GM12864 (cell line): ENCODE data around the gene GPHA2.

Experiments used
- DNase-seq: peaks from one replicate; pipeline ENCODE4 v3.0.0-alpha.2; 2011; ENCODE audit warnings: low read depth
- H3K4me3 ChIP-seq: 2 replicates; pipeline ENCODE4 v1.5.1; 2011; ENCODE audit warnings: mild to moderate bottlenecking, low read depth, low read length, control low read depth
- TF ChIP-seq, protein P1 (sequence below): IDR thresholded peaks from 2 replicates; pipeline ENCODE4 v1.5.1; 2011; ENCODE audit warnings: low read depth, mild to moderate bottlenecking, moderate library complexity, low read length, control low read depth, inconsistent platforms; ENCODE audit errors: missing control alignments

The GPHA2 gene

DNA sequence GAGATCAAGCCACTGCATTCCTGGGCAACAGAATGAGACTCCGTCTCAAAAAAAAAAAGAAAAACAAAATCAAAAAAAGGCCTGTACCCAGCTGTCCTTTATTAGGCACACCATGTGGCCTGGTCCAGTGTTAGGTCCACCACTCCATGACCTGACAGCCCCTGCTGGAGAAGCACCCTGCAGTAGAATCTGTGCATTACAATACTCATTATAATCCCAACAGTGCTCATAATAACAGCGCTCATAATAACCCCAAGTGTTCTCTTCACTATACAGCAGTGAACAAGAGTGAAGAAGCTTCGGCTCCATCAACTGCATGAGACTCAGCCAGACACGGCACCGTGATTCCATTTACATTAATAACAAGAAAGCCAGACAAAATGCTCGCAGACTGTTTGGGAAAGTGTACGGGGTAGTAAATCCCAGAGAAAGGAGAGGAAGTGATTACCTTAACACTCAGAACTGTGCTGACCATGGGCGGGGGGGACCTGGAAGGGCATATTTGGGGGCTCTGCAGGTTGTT is 48.4 kb downstream of the GPHA2 start:
- no peak overlapping the region for H3K4me3 ChIP-seq
- TF ChIP-seq, protein P1, sequence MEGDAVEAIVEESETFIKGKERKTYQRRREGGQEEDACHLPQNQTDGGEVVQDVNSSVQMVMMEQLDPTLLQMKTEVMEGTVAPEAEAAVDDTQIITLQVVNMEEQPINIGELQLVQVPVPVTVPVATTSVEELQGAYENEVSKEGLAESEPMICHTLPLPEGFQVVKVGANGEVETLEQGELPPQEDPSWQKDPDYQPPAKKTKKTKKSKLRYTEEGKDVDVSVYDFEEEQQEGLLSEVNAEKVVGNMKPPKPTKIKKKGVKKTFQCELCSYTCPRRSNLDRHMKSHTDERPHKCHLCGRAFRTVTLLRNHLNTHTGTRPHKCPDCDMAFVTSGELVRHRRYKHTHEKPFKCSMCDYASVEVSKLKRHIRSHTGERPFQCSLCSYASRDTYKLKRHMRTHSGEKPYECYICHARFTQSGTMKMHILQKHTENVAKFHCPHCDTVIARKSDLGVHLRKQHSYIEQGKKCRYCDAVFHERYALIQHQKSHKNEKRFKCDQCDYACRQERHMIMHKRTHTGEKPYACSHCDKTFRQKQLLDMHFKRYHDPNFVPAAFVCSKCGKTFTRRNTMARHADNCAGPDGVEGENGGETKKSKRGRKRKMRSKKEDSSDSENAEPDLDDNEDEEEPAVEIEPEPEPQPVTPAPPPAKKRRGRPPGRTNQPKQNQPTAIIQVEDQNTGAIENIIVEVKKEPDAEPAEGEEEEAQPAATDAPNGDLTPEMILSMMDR = no peak
- DNase-seq = no peak

DNA sequence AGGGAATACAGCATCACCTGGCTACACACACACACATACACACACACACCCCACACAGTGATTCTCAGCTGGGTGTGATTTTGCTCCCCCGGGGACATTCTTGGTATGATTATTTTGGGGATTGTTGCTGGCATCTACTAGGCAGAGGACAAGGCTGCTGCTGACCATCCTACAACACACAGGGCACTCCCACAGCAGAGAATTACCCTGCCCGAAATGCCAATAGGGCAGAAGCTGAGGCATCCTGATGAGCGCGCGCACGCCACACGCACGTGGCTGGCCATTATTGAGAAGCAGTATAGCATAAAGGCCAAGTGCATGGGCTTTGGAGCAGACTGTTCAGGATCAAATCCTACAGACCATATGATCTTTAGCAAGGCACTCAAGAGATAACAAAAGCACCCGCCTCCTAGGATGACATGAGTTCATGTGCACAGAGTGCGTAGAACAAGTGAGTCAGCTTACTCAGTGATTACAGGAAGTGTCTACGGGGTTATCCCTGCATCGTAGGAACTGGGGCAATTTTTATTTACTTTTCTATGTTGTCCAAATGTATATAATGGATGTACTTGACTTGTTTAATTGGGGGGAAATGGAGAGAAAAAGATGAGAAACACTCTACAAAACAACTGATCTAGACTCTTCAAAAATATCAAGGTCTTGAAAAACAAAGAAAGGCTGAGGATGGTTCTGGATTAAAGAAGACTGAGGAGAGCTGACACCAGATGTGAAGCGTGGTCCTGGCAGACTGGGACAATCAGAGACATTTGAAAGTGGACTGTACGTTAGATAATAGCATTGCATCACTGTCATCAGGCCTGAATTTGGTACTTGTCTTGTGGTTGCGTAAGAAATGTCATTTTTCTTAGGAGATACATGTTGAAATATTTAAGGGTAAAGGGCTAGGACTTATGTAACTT is 50.1 kb downstream of the GPHA2 start:
- no peak overlapping the region for H3K4me3 ChIP-seq
- TF ChIP-seq, protein P1 = no peak
- DNase-seq = no peak
